Peyer's patch (tissue), 4 donors: ENCODE results near the gene FAM187B. TPM values are rescaled to one million over a fixed set of nuclear protein-coding genes. Genes with fewer than 3 reads are reported as not detected.

ENCODE experiments used
- DNase-seq, 3 donors: peaks; one replicate each; pipeline ENCODE4 v3.0.0-alpha.2; 2017 to 2019
- H3K27ac ChIP-seq, 4 donors: fragments of 200-600 bp; sonication (generic); one replicate each; pipeline ENCODE4 v1.5.1; 2016 to 2019
- H3K27me3 ChIP-seq, 2 donors: fragments of 200-600 bp; sonication (generic); one replicate each; pipeline ENCODE4 v1.5.1; 2019
- H3K36me3 ChIP-seq, 3 donors: fragments of 200-600 bp; sonication (generic); one replicate each; pipeline ENCODE4 v1.5.1; 2016 to 2019
- H3K4me1 ChIP-seq, 4 donors: fragments of 200-600 bp; sonication (generic); one replicate each; pipeline ENCODE4 v1.5.1; 2016 to 2019
- H3K4me3 ChIP-seq, 4 donors: fragments of 200-600 bp; sonication (generic); 1 replicate in 3 of 4; 2 replicates in 1 of 4; pipeline ENCODE4 v1.5.1; 2016 to 2019; ENCODE audit warnings: mild to moderate bottlenecking in 1 of 4
- H3K9me3 ChIP-seq, 4 donors: fragments of 200-600 bp; sonication (generic); one replicate each; pipeline ENCODE4 v1.5.1; 2016 to 2019; ENCODE audit warnings: mild to moderate bottlenecking in 1 of 4
- POLR2A ChIP-seq, 2 donors: fragments of 450-650 bp; IDR thresholded peaks; one replicate each; pipeline ENCODE4 v1.5.1; 2017; ENCODE audit warnings: antibody characterized with exemption in 2 of 2, mild to moderate bottlenecking in 2 of 2, moderate library complexity in 2 of 2
- total RNA-seq, 4 donors: library from RNA; depleted of rRNA; stranded (reverse); fragments of >200 nt; gene quantifications; one replicate each; pipeline ENCODE4 v1.1.0, GENCODE V29; 2016
- TF ChIP-seq, protein P1 (sequence below), 6 experiments: fragments of 450-650 bp in 4 of 6; fragments of 200-600 bp in 2 of 6; sonication (generic) in 1 of 6; IDR thresholded peaks; one replicate each; pipeline ENCODE4 v1.5.1; 2017 to 2019; ENCODE audit warnings: antibody characterized with exemption in 6 of 6, mild to moderate bottlenecking in 3 of 6, moderate library complexity in 1 of 6

The FAM187B gene
- total RNA-seq, 4 donors from 2014 or later: not detected

DNA sequence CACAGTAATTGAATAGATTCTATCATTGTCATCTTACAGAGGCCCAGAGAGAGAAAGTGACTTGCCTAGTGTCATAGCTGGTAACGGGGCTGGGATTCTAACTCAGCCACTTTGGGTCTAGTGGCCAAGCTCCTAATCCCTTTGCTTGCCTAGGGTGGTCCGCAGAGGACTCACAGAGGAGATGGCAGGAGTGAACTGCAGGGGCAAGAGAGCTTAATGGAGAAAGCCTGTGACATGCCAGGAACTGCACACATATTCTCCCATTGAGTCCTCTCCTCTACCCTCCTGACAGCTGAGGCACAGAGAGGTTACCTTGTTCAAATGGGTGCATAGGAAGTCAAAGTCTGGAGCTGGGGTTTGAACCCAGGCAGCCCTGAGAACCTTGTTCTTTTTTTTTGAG lies 22.9 kb upstream of the FAM187B start:
- Histone ChIP-seq H3K36me3 (peaks cover 0 to 36% (median 0%) of the 10 kb centered on the region in 3 donors), H3K4me1 (peaks cover 0 to 19% (median 0%) of the 10 kb centered on the region in 4 donors), H3K27ac (no peak overlapping the region), H3K4me3 (no peak overlapping the region), H3K27me3 (no peaks in the 10 kb centered on the region), H3K9me3 (no peaks in the 10 kb centered on the region)
- TF ChIP-seq, protein P1, sequence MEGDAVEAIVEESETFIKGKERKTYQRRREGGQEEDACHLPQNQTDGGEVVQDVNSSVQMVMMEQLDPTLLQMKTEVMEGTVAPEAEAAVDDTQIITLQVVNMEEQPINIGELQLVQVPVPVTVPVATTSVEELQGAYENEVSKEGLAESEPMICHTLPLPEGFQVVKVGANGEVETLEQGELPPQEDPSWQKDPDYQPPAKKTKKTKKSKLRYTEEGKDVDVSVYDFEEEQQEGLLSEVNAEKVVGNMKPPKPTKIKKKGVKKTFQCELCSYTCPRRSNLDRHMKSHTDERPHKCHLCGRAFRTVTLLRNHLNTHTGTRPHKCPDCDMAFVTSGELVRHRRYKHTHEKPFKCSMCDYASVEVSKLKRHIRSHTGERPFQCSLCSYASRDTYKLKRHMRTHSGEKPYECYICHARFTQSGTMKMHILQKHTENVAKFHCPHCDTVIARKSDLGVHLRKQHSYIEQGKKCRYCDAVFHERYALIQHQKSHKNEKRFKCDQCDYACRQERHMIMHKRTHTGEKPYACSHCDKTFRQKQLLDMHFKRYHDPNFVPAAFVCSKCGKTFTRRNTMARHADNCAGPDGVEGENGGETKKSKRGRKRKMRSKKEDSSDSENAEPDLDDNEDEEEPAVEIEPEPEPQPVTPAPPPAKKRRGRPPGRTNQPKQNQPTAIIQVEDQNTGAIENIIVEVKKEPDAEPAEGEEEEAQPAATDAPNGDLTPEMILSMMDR (IDR thresholded peaks at IDR 0.05): no peak
- no peak for TF ChIP-seq POLR2A (IDR thresholded peaks at IDR 0.05)
- DNase-seq: peak in 1 of 3 donors; percentile 13

GRCh38 chr19:35249848-35250711 lies 21.5 kb upstream of the FAM187B start:
- peaks cover 0 to 32% (median 0%) of the 10 kb centered on the region in 3 donors for H3K36me3 ChIP-seq
- H3K4me3 ChIP-seq: peak overlapping the region; percentile 73 to 90 (median 75)
- H3K27ac ChIP-seq: peak overlapping the region; percentile 89 to 98 (median 94)
- H3K27me3 ChIP-seq: no peaks in the 10 kb centered on the region
- TF ChIP-seq, protein P1 (IDR thresholded peaks at IDR 0.05): no peak
- TF ChIP-seq POLR2A (IDR thresholded peaks at IDR 0.05): no peak
- DNase-seq: peak; percentile 17 to 47 (median 44)
- no peaks in the 10 kb centered on the region for H3K9me3 ChIP-seq
- peaks cover 0 to 19% (median 0%) of the 10 kb centered on the region in 4 donors for H3K4me1 ChIP-seq

GRCh38 chr19:35249146-35249847 lies 20.8 kb upstream of the FAM187B start:
- Histone ChIP-seq H3K36me3 (peaks cover 0 to 24% (median 0%) of the 10 kb centered on the region in 3 donors), H3K27ac (peak overlapping the region; percentile 89 to 98 (median 94)), H3K4me3 (peak overlapping the region; percentile 73 to 90 (median 75)), H3K4me1 (peaks cover 0 to 19% (median 0%) of the 10 kb centered on the region in 4 donors), H3K27me3 (no peaks in the 10 kb centered on the region), H3K9me3 (no peaks in the 10 kb centered on the region)
- peak in 1 of 3 donors; percentile 40 for DNase-seq
- no peak for TF ChIP-seq POLR2A (IDR thresholded peaks at IDR 0.05)
- TF ChIP-seq, protein P1 (IDR thresholded peaks at IDR 0.05): no peak

- no peaks in the 10 kb centered on the region for H3K27me3 ChIP-seq
- peak within 1 kb of the TSS; percentile 73 to 90 (median 75) for H3K4me3 ChIP-seq
- peaks cover 0 to 19% (median 0%) of the 10 kb centered on the region in 4 donors for H3K4me1 ChIP-seq
- no peaks in the 10 kb centered on the region for H3K9me3 ChIP-seq
- peak within 1 kb of the TSS; percentile 89 to 98 (median 94) for H3K27ac ChIP-seq
- peaks cover 0 to 16% (median 0%) of the 10 kb centered on the region in 3 donors for H3K36me3 ChIP-seq
- TF ChIP-seq POLR2A (IDR thresholded peaks at IDR 0.05): peak; percentile 88 to 89
- TF ChIP-seq, protein P1 (IDR thresholded peaks at IDR 0.05): peak in 2 of 6 experiments; percentile 9 to 18
- DNase-seq: peak; percentile 89 to 96 (median 94)
Measured at GRCh38 chr19:35248310-35249145, 20.0 kb upstream of the FAM187B start, which contains the start of gene LSR. TSS of gene LSR (plus strand) at chr19:35249002. CDS start at chr19:35249023, 21 bp downstream.
